GM19351 (cell line): ENCODE data around the gene SHISA7.

Experiments used
- ATAC-seq: cut with Tn5 transposase; IDR thresholded peaks from one replicate; pipeline ENCODE4 v1.9.1; 2021; ENCODE audit warnings: mild to moderate bottlenecking, moderate library complexity; ENCODE audit not compliant: unreplicated experiment

SHISA7 gene

DNA sequence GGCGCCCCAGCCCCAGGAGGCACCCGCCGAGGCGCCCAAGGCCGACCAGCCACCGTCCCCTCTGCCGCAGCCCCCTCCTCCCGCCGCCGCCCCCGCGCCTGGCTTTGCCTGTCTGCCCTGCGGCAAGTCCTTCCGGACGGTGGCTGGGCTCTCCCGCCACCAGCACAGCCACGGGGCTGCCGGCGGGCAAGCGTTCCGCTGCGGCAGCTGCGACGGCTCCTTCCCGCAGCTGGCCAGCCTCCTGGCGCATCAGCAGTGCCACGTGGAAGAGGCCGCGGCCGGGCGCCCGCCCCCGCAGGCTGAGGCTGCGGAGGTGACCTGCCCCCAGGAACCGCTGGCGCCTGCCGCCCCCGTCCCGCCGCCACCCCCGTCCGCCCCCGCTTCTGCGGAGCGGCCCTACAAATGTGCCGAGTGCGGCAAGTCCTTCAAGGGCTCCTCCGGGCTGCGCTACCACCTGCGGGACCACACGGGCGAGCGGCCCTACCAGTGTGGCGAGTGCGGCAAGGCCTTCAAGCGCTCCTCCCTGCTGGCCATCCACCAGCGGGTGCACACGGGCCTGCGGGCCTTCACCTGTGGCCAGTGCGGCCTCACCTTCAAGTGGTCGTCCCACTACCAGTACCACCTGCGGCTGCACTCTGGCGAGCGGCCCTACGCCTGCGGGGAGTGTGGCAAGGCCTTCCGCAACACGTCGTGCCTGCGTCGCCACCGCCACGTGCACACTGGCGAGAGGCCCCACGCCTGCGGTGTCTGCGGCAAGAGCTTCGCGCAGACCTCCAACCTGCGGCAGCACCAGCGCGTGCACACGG is 39.3 kb upstream of the SHISA7 start:
- no peak for ATAC-seq

DNA sequence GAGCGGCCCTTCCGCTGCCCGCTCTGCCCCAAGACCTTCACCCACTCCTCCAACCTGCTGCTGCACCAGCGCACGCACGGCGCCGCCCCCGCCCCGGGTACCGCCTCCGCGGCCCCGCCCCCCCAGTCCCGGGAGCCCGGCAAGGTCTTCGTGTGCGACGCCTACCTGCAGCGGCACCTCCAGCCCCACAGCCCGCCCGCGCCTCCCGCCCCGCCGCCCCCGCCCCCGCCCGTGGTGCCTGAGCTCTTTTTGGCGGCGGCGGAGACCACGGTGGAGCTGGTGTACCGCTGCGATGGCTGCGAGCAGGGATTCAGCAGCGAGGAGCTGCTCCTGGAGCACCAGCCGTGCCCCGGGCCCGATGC is 38.7 kb upstream of the SHISA7 start:
- no peak for ATAC-seq

DNA sequence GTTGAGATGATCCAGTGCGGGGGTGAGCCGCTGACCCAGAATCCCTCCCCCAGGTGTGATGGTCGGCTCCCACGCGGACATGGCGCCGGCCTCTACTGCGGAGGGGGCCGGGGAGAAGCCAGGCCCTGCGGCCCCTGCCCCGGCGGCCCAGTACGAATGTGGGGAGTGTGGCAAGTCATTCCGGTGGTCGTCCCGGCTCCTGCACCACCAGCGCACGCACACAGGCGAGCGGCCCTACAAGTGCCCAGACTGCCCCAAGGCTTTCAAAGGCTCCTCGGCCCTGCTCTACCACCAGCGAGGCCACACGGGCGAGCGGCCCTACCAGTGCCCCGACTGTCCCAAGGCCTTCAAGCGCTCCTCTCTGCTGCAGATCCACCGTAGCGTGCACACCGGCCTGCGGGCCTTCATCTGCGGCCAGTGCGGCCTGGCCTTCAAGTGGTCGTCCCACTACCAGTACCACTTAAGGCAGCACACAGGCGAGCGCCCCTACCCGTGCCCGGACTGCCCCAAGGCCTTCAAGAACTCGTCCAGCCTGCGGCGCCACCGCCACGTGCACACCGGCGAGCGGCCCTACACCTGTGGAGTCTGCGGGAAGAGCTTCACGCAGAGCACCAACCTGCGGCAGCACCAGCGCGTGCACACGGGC is 38.2 kb upstream of the SHISA7 start:
- ATAC-seq = no peak

DNA sequence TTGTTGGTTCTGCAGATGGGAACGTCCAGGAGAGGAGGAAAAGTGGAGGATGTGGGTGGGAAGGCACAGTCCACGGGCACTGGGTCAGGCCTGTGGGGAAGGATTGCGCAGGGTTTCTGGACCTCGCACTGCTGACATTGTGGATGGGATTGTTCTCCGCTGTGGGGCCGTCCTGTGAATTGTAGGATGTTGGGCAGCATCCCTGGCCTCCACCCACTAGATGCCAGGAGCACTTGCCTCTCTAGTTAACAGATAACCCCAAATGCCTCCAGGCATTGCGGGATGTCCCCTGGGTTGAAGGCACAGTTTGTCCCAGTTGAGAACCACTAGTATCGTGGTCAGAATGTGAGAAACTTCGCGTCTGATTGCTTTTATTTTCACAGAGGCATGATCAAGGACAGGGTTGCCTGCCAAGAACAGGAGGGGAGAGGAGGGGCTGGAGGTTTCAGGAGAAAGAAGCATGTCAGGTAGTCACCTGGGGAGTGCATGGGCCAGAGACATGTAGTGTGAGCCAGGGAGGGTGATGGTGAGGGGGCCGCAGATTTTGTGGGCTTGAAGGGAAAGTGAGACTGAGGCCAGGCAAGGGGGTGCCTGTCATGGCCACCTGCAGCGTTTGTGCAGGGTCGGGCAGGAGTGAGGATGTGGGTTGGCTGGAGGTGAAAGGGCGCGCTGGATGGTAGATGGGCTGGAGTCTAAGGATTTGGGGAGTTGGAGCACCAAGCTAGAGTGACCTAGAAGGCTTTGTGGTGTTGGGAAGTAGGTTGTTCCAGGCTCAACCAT is 36.5 kb upstream of the SHISA7 start:
- ATAC-seq = no peak

DNA sequence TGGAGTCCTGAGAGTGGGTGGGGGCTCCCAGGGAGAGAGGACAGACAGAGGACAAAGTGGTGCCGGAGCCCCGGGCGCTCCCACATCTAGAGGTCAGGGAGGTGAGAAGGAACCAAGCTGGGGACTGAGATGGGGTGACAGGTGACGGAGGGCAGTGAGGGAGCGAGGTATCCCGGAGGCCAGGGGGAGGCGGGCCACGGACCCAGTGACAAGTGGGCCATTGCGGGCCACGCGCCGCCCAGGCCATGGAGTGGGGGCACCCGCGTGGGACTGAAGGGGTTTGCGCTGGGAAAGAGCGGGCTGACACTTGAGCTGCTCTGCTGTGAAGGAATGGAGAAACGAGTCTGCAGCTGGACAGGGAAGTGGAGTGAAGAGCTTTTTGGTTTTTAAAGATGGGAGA is 35.9 kb upstream of the SHISA7 start:
- no peak for ATAC-seq

DNA sequence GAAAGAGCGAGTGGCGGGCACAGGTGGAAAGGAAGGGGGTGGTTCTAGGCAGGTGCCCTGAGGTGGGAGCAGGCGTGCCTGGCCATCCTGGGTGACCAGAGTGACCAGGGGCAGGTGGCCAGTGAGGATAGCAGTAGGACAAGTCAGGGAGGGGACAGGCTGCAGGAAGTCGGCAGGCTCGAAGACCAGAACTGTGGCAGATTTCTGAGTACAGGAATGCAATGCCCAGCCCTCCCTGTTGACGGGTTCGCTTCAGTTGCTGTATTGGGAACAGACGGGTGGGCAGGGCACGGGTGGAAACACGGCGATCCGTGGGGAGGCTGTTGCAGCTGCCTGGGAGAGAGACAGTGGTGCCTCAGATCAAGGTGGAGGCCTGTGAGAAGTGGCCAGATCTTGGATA is 35.3 kb upstream of the SHISA7 start:
- ATAC-seq = no peak

DNA sequence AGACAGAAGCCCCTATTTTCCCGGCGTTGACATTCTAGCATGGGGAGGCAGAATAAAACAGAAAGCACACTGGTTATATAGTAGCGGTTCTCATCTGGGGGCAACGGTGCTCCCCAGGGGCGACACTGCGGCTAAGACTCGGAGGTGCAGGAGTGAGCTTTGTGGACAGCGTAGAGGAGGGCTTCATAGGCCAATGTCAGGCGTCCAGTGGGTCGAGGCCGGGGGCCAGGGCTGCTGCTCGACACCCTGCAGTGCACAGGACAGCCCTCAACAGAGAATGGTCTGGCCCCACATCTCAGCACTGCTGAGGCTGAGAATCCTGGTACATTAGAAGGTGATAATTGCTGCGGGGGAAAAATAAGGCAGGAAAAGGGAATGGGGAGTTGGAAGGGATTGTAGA is 34.8 kb upstream of the SHISA7 start:
- no peak for ATAC-seq

DNA sequence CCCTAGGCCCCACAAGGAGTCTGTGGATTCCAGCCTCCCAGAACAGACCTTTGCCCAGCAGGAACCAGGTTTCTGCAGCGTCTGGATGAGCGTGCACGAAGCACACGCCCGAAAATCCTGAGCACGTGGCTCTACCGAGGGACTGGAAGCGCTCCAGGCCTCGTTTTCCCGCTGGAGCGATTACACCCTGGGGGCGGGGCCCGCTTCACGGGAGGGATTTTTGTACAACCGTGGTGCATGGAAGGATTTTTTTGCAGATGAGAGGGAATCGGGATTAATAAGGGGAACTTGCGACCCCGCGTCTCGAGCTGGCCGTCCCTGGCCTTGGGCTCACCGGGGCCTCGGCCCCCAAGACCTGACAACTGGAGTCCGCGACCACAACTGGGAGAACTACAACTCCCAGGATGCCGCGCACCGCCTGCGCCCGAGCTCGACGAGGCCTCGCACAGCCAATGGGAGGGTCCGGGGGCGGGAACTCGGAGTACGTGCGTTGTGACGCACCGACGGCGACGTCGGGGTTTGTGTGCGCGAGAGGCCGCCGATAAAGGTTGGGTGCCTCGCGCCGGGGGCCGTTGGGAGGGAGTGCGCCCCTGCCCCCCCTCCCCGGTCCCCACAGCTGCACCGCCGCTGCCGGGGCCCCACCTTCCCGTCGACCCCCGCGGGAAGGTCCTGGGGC is 33.1 kb upstream of the SHISA7 start, which contains the start of gene ZNF628:
ZNF628 (plus strand) TSS at position 518 of the 676 bp plus-strand sequence. CDS start 3,294 bp downstream, outside the sequence.
- ATAC-seq = peak; percentile 95

DNA sequence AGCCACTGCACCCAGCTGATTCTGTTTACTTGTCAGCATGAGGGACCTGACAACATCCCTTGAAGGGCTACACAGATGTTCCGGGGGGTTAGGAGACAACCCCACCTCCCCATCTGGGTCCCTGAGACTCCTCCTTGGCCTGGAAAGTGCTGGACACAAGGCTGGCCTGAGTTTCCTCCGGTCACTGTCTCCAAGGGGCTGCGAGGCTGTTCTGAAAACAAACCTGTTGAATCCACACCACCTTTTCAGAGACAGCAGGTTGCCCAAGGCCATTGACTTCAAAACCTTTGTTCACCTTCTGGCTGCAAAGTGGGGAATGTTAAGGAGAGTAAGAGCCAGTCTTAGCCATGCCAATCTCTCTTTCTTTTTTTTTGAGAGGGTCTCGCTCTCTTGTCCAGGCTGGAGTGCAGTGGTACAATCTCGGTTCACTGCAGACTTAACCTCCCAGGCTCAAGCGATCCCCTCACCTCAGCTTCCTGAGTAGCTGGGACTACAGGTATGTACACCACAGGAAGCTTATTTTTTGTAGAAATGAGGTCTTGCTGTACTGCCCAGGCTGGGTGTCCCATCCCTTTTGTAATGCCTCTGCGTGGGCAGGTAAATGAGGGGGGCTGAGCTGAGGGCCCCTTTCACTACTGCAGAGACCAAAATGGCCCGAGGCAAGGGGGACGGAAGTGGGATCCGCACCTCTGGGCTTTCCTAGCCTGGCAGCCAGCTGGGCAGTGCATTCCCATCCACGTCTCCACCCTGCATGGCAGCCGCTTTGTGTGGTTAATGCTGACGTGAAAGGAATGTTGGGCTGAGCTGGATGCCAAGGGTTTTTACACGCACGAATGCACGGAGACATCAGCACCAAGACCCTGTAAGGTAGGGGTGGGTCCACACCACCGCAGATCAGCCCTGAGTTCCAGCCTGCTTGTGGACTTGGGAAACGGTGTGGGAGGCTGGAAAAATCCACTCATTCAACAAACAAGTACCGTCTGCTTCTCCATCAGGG is 31.5 kb upstream of the SHISA7 start:
- no peak for ATAC-seq

DNA sequence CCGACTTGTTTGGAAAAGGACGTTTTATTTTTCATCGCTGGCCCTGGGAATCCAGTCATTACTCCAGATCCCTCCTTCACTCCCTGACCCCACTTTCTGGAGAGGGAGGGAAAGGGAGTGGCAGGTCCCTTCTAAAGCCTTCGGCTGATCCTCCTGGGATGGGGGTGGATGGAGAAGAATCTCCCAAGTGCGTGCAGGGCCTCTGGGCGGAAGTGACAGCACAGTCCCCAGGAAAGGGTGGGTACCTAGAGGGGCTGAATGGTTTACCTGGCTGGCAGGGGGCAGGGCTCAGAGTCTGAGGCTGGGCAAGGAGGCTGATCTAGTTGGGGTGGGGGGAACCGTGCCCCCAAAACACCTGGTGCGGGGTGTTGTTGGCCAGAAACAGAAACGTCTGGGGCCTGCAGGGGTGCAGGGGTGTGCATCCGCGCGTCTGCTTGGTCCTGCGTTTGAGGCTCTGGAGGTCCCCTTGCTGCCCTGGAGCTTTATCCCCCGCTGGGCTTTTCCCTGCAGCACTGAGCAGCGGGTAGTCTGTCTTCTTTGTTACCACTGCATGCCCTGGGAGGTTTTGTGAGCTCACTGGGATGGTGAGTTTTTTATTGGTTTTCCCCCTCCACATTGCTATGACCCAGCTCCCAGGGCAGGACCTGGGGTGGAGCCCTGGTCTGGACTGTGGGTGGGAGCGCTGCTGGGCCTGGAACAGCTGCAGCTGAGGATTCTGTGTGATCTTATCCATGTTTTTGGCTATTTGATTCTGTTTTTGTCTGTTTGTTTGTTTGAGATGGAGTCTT is 30.3 kb upstream of the SHISA7 start:
- no peak for ATAC-seq

DNA sequence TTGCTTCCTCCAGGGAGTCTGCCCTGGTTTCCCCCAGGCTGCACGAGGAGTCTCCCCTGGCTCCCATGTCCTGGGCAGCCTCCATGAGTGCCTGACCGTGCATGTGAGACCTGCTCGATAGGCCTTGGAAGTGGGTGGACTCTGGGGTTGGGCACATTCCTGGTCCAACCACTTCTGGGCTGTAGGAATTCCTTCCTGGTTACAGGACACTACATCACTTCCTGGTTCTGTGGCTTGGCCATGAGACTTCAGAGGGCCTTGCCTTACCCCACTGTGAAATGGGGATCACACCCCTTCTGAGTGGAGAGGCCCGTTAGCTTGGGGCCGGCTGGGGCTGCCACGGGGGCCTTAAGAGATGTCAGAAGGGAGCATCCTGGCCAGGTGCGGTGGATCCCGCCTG is 29.4 kb upstream of the SHISA7 start:
- no peak for ATAC-seq

DNA sequence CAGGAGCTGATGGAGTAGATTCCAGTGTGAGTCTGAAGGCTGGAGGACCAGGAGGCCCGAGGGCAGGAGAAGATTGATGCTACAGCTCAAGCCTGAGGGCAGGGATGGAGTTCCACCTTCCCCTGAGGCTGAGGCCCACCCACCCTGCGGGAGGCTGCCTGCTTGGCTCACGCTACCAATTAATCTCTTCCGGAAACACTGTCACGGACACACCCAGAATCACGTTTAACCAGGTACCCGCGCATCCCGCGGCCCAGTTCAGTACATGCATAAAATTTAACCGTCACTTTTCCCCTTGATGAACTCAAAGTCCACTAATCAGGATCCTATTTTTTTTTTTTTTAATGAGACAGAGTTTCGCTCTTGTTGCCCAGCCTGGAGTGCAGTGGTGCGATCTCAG is 28.2 kb upstream of the SHISA7 start:
- no peak for ATAC-seq

DNA sequence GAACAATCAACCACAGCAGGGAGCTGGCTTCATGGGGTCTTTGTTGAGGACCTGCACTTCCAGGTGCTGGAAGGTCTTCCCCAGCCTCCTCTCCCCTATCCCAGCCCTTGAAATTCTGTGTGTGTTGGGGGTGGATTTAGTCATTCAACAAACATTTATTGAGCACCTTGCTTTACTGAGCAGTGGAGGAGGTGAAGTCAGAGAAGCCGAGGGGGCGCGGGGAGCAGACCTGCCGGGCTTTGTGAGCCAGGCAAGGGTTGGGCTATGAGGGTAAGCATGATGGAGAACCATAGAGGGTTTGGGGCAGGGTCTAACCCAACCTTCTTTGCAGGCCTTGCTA is 24.9 kb upstream of the SHISA7 start:
- no peak for ATAC-seq

DNA sequence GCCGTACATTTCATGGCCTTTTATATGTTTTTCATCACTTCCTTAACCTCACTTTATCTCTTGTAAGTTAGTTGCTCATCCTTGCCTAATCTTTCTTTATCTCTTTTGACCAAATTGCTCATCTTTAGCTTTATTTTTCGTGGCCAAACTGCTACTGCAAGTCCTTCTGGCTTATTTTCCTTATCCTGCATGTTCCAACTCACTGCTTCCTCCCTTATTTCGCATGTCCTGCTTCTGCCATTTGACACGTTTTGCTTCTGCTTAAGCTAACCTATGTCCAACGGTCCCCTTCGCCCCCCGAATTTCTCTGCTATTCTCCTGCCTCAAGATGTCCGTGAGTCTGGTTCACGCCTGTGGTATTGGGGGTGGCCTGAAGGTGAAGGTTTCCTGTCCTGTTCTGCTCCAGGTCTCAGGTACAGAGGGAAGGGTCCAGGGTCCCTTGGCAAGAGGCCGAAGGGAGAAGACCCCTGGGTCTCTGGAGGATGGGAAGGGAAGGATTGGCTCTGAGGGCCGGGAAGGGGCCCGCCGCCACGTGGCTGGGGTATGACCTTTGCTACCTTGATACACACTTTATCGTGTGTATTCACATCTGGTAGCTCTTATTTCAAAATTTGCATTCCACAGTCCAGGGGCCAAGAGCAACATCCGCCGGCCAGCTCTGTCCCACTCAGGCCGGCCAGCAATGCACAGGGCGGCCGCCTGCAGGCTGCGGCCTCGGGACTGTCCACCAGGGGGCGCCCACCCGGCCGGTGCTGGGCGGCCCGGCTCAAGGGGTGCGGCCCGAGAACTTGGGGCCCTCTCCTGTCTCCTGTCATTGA is 24.3 kb upstream of the SHISA7 start:
- ATAC-seq = peak; percentile 47

DNA sequence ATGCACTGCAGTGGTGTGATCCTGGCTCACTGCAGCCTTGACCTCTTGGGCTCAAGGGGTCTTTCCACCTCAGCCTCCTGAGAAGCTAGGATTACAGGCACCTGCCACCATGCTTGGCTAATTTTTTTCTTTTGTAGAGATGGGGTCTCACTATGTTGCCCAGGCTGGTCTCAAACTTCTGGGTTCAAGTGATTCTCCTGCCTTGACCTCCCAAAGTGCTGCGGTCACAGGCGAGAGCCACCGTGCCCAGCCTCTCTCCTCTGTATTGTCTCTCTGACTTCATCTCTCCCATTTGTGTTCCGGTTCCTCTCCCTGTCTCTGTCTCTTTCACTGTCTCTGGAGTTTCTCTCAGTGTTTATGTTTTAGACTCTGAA is 23.1 kb upstream of the SHISA7 start:
- ATAC-seq = no peak

DNA sequence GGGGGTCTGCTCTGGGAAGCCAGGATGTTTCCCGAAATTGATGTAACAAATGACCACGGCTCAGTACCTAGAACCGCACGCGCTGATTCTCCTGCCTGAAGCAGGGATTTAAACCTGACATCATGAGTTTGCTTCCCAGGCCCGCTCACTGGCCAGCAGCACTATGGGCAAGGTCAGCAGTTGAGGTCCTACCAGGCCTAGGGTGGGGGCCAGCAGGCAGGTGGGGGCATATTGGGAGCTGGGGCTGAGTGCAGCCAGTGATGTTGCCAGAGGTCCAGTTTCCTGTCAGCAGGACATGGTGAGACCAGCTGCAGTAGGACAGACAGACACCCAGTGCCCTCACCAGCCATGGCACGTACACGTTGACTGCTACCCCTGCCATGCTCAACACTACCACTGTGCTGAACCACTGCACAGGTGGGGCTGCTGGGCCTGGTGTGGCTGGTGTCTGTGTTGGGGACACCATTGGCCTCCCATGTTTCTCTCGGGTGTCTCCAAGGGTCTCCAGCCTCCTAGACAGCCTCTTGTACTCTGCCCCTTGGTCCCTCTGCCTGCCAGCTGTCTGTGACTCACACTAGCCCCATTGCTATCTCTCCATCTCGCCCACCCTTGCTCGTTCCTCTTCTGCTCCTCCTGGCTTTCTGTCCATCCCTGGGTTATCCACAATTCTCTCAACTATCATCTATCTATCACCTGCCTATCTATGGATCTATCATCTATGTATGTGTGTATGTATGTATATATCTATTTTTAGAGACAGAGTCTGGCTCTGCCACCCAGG is 22.6 kb upstream of the SHISA7 start:
- no peak for ATAC-seq

DNA sequence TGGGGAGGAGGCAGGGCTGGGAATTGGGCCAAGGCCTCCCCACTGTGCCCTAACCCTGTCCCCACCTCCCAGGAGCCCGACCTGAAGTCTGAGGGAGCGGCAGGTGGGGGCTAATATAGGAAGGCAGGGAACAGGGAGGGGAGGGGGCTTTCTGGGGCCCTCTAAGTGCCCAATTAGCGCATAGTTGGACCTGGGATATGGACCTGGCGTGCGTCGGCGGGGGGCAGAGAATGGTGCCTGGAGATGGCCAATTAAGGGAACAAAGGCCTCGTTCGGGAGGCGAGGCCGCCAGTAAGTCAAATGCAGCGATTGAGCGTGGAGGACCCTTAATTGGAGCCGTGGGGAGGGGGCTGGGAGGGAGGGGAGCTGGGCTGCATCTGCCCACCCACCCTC is 21.6 kb upstream of the SHISA7 start, which contains the start of gene C19orf85:
C19orf85 (minus strand) TSS at position 90 of the 393 bp plus-strand sequence. CDS start 197 bp downstream, outside the sequence.
- ATAC-seq = no peak
